Transverse colon (tissue), 4 donors: ENCODE measurements around the gene RUFY4. TPM values are rescaled to one million over a fixed set of nuclear protein-coding genes. Genes with fewer than 3 reads are reported as not detected.
"Not testable (repeated sequence)": the region's sequence is repeated elsewhere in the genome, so short reads cannot be mapped to it uniquely, and the experiment has no call there.

ENCODE experiments used
- DNase-seq: peaks from one replicate; pipeline ENCODE4 v3.0.0-alpha.2; 2019
- H3K27ac ChIP-seq, 4 donors: fragments of 200-600 bp; sonication (generic); 2 replicates each; pipeline ENCODE4 v1.5.1; 2016 to 2018; ENCODE audit warnings: inconsistent platforms in 4 of 4
- H3K27me3 ChIP-seq: fragments of 200-600 bp; sonication (generic); 2 replicates; pipeline ENCODE4 v1.5.1; 2017; ENCODE audit warnings: inconsistent platforms
- H3K36me3 ChIP-seq, 4 donors: fragments of 200-600 bp; sonication (generic); 2 replicates each; pipeline ENCODE4 v1.5.1; 2017 to 2019; ENCODE audit warnings: inconsistent platforms in 4 of 4
- H3K4me1 ChIP-seq, 4 donors: fragments of 200-600 bp; sonication (generic); 2 replicates each; pipeline ENCODE4 v1.5.1; 2017 to 2020; ENCODE audit warnings: inconsistent platforms in 4 of 4
- H3K4me3 ChIP-seq, 4 donors: fragments of 200-600 bp; sonication (generic); 1 replicate in 1 of 4; 2 replicates in 3 of 4; pipeline versions ENCODE4 v1.5.1 to v1.6.1; 2017 to 2019; ENCODE audit warnings: inconsistent platforms in 4 of 4
- H3K9me3 ChIP-seq, 2 donors: fragments of 200-600 bp; sonication (generic); 2 replicates each; pipeline ENCODE4 v1.5.1; 2017 to 2019; ENCODE audit warnings: inconsistent platforms in 2 of 2
- CTCF ChIP-seq, 5 experiments: fragments of 200-600 bp in 3 of 5; fragments of 450-650 bp in 2 of 5; sonication (generic) in 3 of 5; IDR thresholded peaks; 1 replicate in 2 of 5; 2 replicates in 3 of 5; pipeline ENCODE4 v1.5.1; 2016 to 2017; ENCODE audit warnings: antibody characterized with exemption in 5 of 5, inconsistent platforms in 3 of 5, mild to moderate bottlenecking in 2 of 5, moderate library complexity in 1 of 5
- EP300 ChIP-seq: sonication (generic); formaldehyde crosslinking; IDR thresholded peaks from one replicate; pipeline ENCODE4 v1.6.1; 2017; ENCODE audit warnings: antibody characterized with exemption, low read depth
- POLR2A ChIP-seq: fragments of 450-650 bp; IDR thresholded peaks from one replicate; pipeline ENCODE4 v1.6.1; 2016; ENCODE audit warnings: antibody characterized with exemption, mild to moderate bottlenecking, moderate library complexity
- POLR2AphosphoS5 ChIP-seq, 3 donors: sonication (generic); formaldehyde crosslinking; IDR thresholded peaks; one replicate each; pipeline ENCODE4 v1.6.1; 2016; ENCODE audit warnings: antibody characterized with exemption in 3 of 3
- WGBS, 2 donors: methylation state at CpG; one replicate each; pipeline ENCODE4 v1.1.5; 2018; ENCODE audit warnings: low coverage in 1 of 2; 5-methylcytosine and 5-hydroxymethylcytosine counted together
- in situ Hi-C, 4 donors: fragments of 200-750 bp; cut with MboI; loops; one replicate each; pipeline versions ENCODE4 v1.15.0 to v1.15.1; 2017; ENCODE audit warnings: low sequenced_read_pairs in 3 of 4, low pct_ligation_motif_present in 1 of 4, low pct_unique_long_range_greater_than_20kb in 1 of 4
- intact Hi-C: fragments of 100-400 bp; cut with DNase I; formaldehyde crosslinking; loops from one replicate; pipeline ENCODE4 v1.15.1; 2023; ENCODE audit warnings: low total_unique reads
- total RNA-seq, 4 donors: library from RNA; depleted of rRNA; stranded (reverse); fragments of >200 nt; gene quantifications; one replicate each; pipeline ENCODE4 v1.1.0, GENCODE V29; 2016

RUFY4 gene
- total RNA-seq, 4 donors from 2014 or later = 1.9 TPM; not detected in 3

GRCh38 chr2:218033208-218033589 lies 35.9 kb upstream of the RUFY4 start:
- WGBS, 2 donors = 50% methylated on average over 1 of the region's 1 CpG; no CpG with 5 or more reads in 1 of the 2 donors
- peaks cover 12% of the 10 kb centered on the region for H3K27me3 ChIP-seq
- H3K36me3 ChIP-seq = no peaks in the 10 kb centered on the region
- peaks cover 0 to 5% (median 5%) of the 10 kb centered on the region in 4 donors for H3K4me1 ChIP-seq
- H3K4me3 ChIP-seq = no peak overlapping the region
- DNase-seq = no peak
- in situ Hi-C loops = no loop called here
- H3K9me3 ChIP-seq = no peaks in the 10 kb centered on the region
- TF ChIP-seq EP300 = no peak
- no peak for TF ChIP-seq POLR2A
- TF ChIP-seq POLR2AphosphoS5 (IDR thresholded peaks at IDR 0.05) = no peak
- no peak for TF ChIP-seq CTCF (IDR thresholded peaks at IDR 0.05)
- intact Hi-C loops = loop anchor here (5.0 kb wide), 1 partner anchor 246 kb away; no protein-coding TSS in a partner anchor
- H3K27ac ChIP-seq = no peak overlapping the region

GRCh38 chr2:218033590-218034496 lies 35.2 kb upstream of the RUFY4 start:
- H3K36me3 ChIP-seq = no peaks in the 10 kb centered on the region
- intact Hi-C loops = loop anchor here (5.0 kb wide), 1 partner anchor 247 kb away; no protein-coding TSS in a partner anchor
- TF ChIP-seq POLR2A (no peak), CTCF (IDR thresholded peaks at IDR 0.05) (no peak)
- peaks cover 0 to 5% (median 5%) of the 10 kb centered on the region in 4 donors for H3K4me1 ChIP-seq
- peak overlapping the region in 1 of 4 donors; percentile 9 for H3K4me3 ChIP-seq
- H3K27me3 ChIP-seq = peaks cover 18% of the 10 kb centered on the region
- H3K9me3 ChIP-seq = no peaks in the 10 kb centered on the region
- in situ Hi-C loops = no loop called here
- H3K27ac ChIP-seq = no peak overlapping the region
- 17 to 61% methylated on average over 6 to 44 of the region's 45 CpGs for WGBS, 2 donors
- DNase-seq = no peak

- H3K27me3 ChIP-seq = peaks cover 21% of the 10 kb centered on the region
- not testable (repeated sequence) for H3K36me3 ChIP-seq
- intact Hi-C loops = loop anchor here (5.0 kb wide), 2 partner anchors 32 to 247 kb away; partner anchors contain the start of gene TNS1
These were observed 34.4 kb upstream of the RUFY4 start for GRCh38 chr2:218034497-218035213.

More at GRCh38 chr2:218034497-218035213, 34.4 kb upstream of the RUFY4 start:
- H3K4me1 ChIP-seq, H3K9me3 ChIP-seq, in situ Hi-C loops, H3K27ac ChIP-seq: not testable (repeated sequence)
- DNase-seq = peak; percentile 62
- peak overlapping the region in 1 of 4 donors; percentile 9 for H3K4me3 ChIP-seq
- TF ChIP-seq CTCF (IDR thresholded peaks at IDR 0.05) = peak; percentile 56 to 67 (median 62)
- 45% methylated on average over 14 of the region's 24 CpGs; no CpG with 5 or more reads in 1 of the 2 donors for WGBS, 2 donors
